ENCODE results near the gene LBX2. TPM values are rescaled to one million over a fixed set of nuclear protein-coding genes. Genes with fewer than 3 reads are reported as not detected.

LBX2 gene
- total and polyA plus RNA-seq, 2 of the 4 experiments (the other 2 are of a cell fraction), result 0.18 to 0.62 TPM

DNA sequence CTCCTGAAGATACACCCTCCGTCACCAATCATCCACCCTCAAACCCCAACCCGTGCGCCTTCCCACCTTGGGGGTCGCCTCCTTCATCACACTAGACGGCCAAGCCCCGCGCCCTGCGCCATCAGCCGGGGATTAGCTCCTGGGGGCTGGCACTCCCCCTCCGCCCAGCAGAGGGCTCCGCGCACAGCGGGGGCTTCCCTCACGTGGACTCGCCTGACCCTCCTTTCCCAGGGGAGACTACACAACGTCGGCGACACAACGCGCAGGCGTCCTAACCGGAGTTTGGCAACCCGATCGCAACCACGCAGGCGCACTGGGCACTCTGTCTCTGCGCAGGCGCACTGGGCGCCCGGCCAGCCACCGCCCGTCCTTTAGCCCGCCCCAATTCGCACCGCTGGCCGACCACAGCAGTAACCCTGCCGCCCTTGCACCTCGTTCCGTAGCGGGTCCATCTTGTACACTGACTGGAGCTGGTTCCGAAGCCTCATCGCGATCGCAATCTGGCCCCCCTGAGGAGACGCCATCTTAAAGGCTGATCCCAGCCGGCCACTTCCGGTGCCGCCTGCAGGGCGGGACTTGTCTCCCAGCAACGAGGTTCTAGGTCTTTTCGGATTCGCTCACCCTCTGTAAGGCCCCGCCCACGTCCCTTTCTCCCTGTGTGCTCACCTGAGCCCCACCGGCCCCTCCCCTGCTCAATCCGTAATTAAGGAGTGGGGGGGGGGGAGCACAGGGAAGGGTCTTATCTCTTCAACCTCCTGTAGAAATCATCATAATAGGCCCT, 7.9 kb upstream of the LBX2 start, which contains the start of gene PCGF1:
PCGF1 (minus strand) TSS at position 551 of the 781 bp plus-strand sequence; CDS start at position 524, 27 bp downstream.
- Histone ChIP-seq H3K79me1 (ENCODE audit: low read depth in 1 of 2, low read length in 2 of 2) (peaks cover 12 to 38% of the 10 kb centered on the region in 2 experiments), H4K20me1 (ENCODE audit: insufficient read depth, low read length) (no peaks in the 10 kb centered on the region), H2BK5ac (ENCODE audit: low read depth, low read length, poor library complexity, severe bottlenecking) (peak within 1 kb of the TSS; percentile 100), H3K18ac (ENCODE audit: low read depth, low read length) (peak within 1 kb of the TSS; percentile 100), H3K9me1 (ENCODE audit: insufficient read depth, low read length) (peaks cover 9% of the 10 kb centered on the region), H3K4me2 (ENCODE audit: low read depth, low read length) (peak within 1 kb of the TSS; percentile 84), H2AK9ac (replicated peaks; ENCODE audit: low read depth, low read length, poor library complexity) (peak within 1 kb of the TSS; percentile 92), H4K91ac (ENCODE audit: insufficient read depth, low read depth, low read length) (peak within 1 kb of the TSS; percentile 100), H4K8ac (ENCODE audit: low read depth in 2 of 2, low read length in 2 of 2) (peak within 1 kb of the TSS; percentile 91 to 100), H3K27ac (ENCODE audit: insufficient read depth, low read length) (peak within 1 kb of the TSS; percentile 93), H3K14ac (replicated peaks; ENCODE audit: low read depth, low read length) (peak within 1 kb of the TSS; percentile 100), H4K5ac (ENCODE audit: low read depth, low read length) (peak within 1 kb of the TSS; percentile 100), H3K4ac (ENCODE audit: low read depth, low read length) (peak within 1 kb of the TSS; percentile 100), H2AFZ (replicated peaks; ENCODE audit: low read length, poor library complexity) (peak within 1 kb of the TSS; percentile 100), H3K9ac (ENCODE audit: low read depth, low read length) (peak within 1 kb of the TSS; percentile 97), H3K4me1 (ENCODE audit: control insufficient read depth, insufficient read depth, low read length) (peaks cover 18% of the 10 kb centered on the region), H2BK20ac (ENCODE audit: low read depth, low read length) (peak within 1 kb of the TSS; percentile 95), H3K4me3 (ENCODE audit: insufficient read depth, low read depth, low read length) (peak within 1 kb of the TSS; percentile 75), H3K9me3 (ENCODE audit: control insufficient read depth, insufficient read depth, low read length) (no peaks in the 10 kb centered on the region), H2AK5ac (ENCODE audit: low read depth, low read length) (peak within 1 kb of the TSS; percentile 99), H3K27me3 (ENCODE audit: control insufficient read depth, insufficient read depth, low read length) (peaks cover 18% of the 10 kb centered on the region), H3K23ac (ENCODE audit: low read depth, low read length) (peak within 1 kb of the TSS; percentile 100), H2BK15ac (ENCODE audit: low read depth, low read length) (peak within 1 kb of the TSS; percentile 100), H3K56ac (ENCODE audit: extremely low read depth, insufficient read depth, low read length) (peak within 1 kb of the TSS; percentile 99), H3K36me3 (ENCODE audit: control insufficient read depth, insufficient read depth, low read length) (peaks cover 16% of the 10 kb centered on the region), H2BK120ac (ENCODE audit: low read depth, low read length) (peak within 1 kb of the TSS; percentile 100)
- in situ Hi-C loops (cut with MboI; ENCODE audit: low sequenced_read_pairs), result no loop called here
- DNase-seq (peak; percentile 97), ATAC-seq (ENCODE audit: low read depth) (peak; percentile 91)
- peak; percentile 72 for TF ChIP-seq BHLHE40 (IDR thresholded peaks at IDR 0.05; ENCODE audit: low read depth, low read length)
- TF ChIP-seq SMC3 (IDR thresholded peaks at IDR 0.05; ENCODE audit: low read depth, low read length), result peak; percentile 23; the same call in 1 of the 2 replicates
- TF ChIP-seq CEBPB (IDR thresholded peaks at IDR 0.05; ENCODE audit: low read depth, low read length), result peak; percentile 83
- peak; percentile 51; the same call in 1 of the 2 replicates for TF ChIP-seq MXI1 (IDR thresholded peaks at IDR 0.05; ENCODE audit: borderline replicate concordance, low read depth, low read length)
- TF ChIP-seq, protein P1, sequence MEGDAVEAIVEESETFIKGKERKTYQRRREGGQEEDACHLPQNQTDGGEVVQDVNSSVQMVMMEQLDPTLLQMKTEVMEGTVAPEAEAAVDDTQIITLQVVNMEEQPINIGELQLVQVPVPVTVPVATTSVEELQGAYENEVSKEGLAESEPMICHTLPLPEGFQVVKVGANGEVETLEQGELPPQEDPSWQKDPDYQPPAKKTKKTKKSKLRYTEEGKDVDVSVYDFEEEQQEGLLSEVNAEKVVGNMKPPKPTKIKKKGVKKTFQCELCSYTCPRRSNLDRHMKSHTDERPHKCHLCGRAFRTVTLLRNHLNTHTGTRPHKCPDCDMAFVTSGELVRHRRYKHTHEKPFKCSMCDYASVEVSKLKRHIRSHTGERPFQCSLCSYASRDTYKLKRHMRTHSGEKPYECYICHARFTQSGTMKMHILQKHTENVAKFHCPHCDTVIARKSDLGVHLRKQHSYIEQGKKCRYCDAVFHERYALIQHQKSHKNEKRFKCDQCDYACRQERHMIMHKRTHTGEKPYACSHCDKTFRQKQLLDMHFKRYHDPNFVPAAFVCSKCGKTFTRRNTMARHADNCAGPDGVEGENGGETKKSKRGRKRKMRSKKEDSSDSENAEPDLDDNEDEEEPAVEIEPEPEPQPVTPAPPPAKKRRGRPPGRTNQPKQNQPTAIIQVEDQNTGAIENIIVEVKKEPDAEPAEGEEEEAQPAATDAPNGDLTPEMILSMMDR (conservative IDR thresholded peaks at IDR 0.05; ENCODE audit: low read depth, low read length), result peak; percentile 44
- TF ChIP-seq POLR2A (IDR thresholded peaks at IDR 0.05; ENCODE audit: low read depth, low read length), result peak; percentile 81
- TF ChIP-seq, protein P2, sequence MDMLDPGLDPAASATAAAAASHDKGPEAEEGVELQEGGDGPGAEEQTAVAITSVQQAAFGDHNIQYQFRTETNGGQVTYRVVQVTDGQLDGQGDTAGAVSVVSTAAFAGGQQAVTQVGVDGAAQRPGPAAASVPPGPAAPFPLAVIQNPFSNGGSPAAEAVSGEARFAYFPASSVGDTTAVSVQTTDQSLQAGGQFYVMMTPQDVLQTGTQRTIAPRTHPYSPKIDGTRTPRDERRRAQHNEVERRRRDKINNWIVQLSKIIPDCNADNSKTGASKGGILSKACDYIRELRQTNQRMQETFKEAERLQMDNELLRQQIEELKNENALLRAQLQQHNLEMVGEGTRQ (IDR thresholded peaks at IDR 0.05; ENCODE audit: low read depth, low read length), result peak; percentile 64
- no peak for TF ChIP-seq RCOR1 (IDR thresholded peaks at IDR 0.05; ENCODE audit: insufficient replicate concordance, low read length)
- TF ChIP-seq MAZ (IDR thresholded peaks at IDR 0.05; ENCODE audit: borderline replicate concordance, low read depth, low read length), result 0 out of 2 replicates have a peak, but pooled peaks have one; percentile 30
- no peak for TF ChIP-seq MAFK (IDR thresholded peaks at IDR 0.05; ENCODE audit: low read depth, low read length)
- intact Hi-C loops (cut with micrococcal nuclease), result loop anchor here (2.0 kb wide), 1 partner anchor 47 kb away; the partner anchor contains the start of gene DOK1
- dilution Hi-C loops (cut with HindIII; ENCODE audit: low sequenced_read_pairs, unreplicated experiment), result no loop called here
- POLR2A ChIA-PET (ENCODE audit: unreplicated experiment), result no interaction called here
- CTCF ChIA-PET, result interaction anchor here (0.7 kb wide), 1 partner anchor 79 kb away, joined by 3 read pairs; no protein-coding TSS in a partner anchor
- no TSS peak for BruUV-seq (replicated peaks)
- 1% methylated on average over 29 of the region's 56 CpGs; no CpG with 5 or more reads in 1 of the 2 experiments for WGBS, 2 experiments (ENCODE audit: extremely low coverage in 2 of 2, insufficient read length in 1 of 2)
